Astrocyte (in vitro differentiated cells and primary cell): ENCODE data around the gene TAS2R50.

Experiments used
- CTCF ChIP-seq: IDR thresholded peaks from 2 replicates; pipeline ENCODE4 v1.5.1; 2011; ENCODE audit warnings: low read depth, mild to moderate bottlenecking, inconsistent platforms, low read length, moderate library complexity; ENCODE audit not compliant: insufficient read depth
- EZH2 ChIP-seq: IDR thresholded peaks from 2 replicates; pipeline ENCODE4 v1.6.1; 2012; ENCODE audit warnings: mild to moderate bottlenecking, low read length, inconsistent platforms; ENCODE audit not compliant: insufficient read depth

GRCh38 chr12:10986812-10987211 lies at the start of gene TAS2R50:
- no peak for TF ChIP-seq CTCF
- TF ChIP-seq EZH2: no peak
